Left colon (tissue), 2 donors: ENCODE results near the gene AMN. TPM values are rescaled to one million over a fixed set of nuclear protein-coding genes. Genes with fewer than 3 reads are reported as not detected.

Source experiments
- ATAC-seq: fragments of 200-7000 bp; cut with Tn5 transposase; one replicate; pipeline ENCODE4 v1.9.1; 2020; ENCODE audit warnings: mild to moderate bottlenecking, moderate library complexity
- DNase-seq, 2 donors: peaks; one replicate each; pipeline ENCODE4 v3.0.0-alpha.2; 2020
- intact Hi-C, 2 donors: fragments of 100-400 bp; cut with DNase I in 1 of 2; cut with micrococcal nuclease in 1 of 2; formaldehyde crosslinking; loops; one replicate each; pipeline versions ENCODE4 v1.11.2 to v1.14.0; 2022; cut with DNase I, micrococcal nuclease
- total RNA-seq, 2 donors: library from RNA; stranded (reverse); fragmentation: NEBNext Ultra II Directional; extraction: Animal tissue kit (Norgen Biotek cat#: 25700); gene quantifications; one replicate each; pipeline ENCODE4 v1.2.1, GENCODE V29; 2021
- donor health status: DM: no; HTN: no; CAD: no.
- donor health status: DM: yes; HTN: yes; CAD: no.

Gene AMN
- total RNA-seq, 2 donors from 2014 or later: 186 to 331 TPM

GRCh38 chr14:102951799-102952198 is 29.3 kb downstream of the AMN start:
- intact Hi-C loops: no loop called here
- no peak for ATAC-seq
- no peak for DNase-seq

DNA sequence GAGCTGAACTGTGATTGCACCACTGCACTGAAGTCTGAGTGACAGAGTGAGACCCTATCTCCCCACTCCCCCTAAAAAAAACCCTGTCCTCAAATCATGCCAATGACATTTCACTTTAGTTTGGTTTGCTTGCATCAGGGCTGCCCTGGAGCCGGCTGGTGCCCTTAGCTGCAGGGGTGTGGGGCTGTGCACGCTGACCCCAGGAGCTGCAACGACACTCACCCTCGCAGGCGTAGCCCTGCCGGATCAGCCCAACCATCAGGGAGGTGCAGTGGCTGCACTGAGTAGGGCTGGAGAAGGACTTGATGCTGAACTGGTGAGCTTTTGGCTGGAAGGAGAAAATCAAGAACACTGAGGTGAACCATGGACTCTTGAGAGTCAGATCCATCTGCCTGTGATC is 29.8 kb downstream of the AMN start:
- DNase-seq (no peak), ATAC-seq (no peak)
- intact Hi-C loops: no loop called here

DNA sequence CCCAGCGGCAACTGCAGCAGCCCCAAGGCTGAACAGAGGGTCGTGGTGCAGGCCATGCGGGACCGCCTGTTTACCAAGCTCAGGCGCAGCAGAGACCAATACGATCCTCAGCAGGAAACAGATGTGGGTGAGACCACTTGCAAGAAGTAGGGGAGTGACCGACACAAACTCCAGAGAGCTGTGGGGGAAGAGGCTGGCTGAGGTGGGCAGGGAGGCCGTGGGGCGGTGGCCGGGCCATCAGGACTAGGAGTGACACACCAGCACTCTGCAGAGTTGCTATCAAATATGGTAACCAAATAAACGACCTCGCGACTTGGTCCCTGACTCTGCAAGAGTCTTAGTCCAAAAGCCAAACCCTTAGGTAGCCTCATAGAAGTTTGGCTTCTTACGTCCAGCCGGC is 30.6 kb downstream of the AMN start:
- ATAC-seq (no peak), DNase-seq (no peak)
- intact Hi-C loops: no loop called here

DNA sequence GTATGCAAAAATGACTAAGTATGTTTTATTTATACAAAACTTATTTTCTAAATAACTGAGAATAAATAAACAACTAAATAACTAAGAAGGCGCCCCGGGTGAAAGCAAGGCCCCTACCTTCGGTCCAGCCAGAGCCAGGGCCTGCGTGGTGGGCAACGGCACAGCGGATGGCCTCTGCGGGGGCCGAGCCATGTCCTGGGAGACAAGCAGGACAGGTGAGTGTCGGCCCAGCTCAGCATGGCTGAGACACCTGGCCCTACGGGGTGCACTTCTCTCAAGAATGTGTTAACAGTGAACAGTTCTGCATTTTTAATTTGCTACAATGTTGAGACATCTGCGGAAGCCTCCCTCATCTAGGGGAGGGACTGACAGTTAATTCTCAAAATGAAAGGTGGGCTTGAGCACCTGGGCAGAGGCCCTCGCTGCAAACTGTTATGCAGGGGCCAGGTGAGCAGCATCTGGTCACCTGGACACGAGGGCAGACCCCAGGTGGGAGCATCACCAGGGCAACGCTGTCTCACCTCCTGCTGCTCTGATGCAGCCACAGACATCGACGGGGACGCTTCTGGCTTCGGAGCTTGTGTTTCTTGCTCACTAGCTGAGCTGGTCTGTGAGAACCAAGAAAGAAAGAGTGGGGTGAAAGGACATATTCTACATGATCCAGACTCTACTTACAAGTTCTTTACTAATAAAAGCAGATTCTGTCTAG is 31.8 kb downstream of the AMN start:
- ATAC-seq: no peak
- intact Hi-C loops: no loop called here
- no peak for DNase-seq

- DNase-seq (no peak), ATAC-seq (no peak)
- intact Hi-C loops: no loop called here
Observed at GRCh38 chr14:102955636-102956408, 33.4 kb downstream of the AMN start.

GRCh38 chr14:102957222-102957621 is 34.8 kb downstream of the AMN start:
- ATAC-seq: no peak
- DNase-seq: no peak
- intact Hi-C loops: no loop called here

GRCh38 chr14:102958461-102958860 is 36.0 kb downstream of the AMN start:
- DNase-seq (no peak), ATAC-seq (no peak)
- intact Hi-C loops: no loop called here

DNA sequence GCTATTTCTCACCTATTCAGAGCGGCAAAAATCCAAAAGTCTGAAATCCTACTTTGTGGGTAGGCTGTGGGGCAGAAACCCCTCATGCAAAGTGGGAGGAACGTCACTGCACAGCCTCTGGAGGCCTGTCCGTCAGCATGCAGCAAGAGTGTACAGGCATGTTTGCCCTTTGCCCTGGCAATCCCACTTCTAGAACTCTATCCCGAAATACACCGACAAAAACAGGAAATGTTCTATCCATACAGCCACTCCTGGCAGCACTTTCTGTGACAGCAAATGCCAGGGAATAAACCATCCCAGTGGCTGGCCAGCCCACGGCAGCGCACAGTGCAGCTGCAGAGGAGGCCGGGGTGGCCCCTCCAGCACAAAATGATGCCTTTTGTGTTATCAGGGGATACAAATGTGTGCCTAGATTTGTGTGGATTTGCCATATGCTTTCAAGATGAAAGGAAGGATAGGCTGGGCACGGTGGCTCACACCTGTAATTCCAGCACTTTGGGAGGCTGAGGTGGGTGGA is 39.7 kb downstream of the AMN start:
- intact Hi-C loops: no loop called here
- ATAC-seq: peak; percentile 78
- DNase-seq: no peak

GRCh38 chr14:102964152-102964730 is 41.8 kb downstream of the AMN start:
- DNase-seq: no peak
- no peak for ATAC-seq
- intact Hi-C loops: no loop called here

- intact Hi-C loops: no loop called here
- no peak for ATAC-seq
- DNase-seq: no peak
Observed at GRCh38 chr14:102965282-102965681, 42.8 kb downstream of the AMN start.

GRCh38 chr14:102965971-102966655 is 43.6 kb downstream of the AMN start:
- ATAC-seq (no peak), DNase-seq (no peak)
- intact Hi-C loops: no loop called here

DNA sequence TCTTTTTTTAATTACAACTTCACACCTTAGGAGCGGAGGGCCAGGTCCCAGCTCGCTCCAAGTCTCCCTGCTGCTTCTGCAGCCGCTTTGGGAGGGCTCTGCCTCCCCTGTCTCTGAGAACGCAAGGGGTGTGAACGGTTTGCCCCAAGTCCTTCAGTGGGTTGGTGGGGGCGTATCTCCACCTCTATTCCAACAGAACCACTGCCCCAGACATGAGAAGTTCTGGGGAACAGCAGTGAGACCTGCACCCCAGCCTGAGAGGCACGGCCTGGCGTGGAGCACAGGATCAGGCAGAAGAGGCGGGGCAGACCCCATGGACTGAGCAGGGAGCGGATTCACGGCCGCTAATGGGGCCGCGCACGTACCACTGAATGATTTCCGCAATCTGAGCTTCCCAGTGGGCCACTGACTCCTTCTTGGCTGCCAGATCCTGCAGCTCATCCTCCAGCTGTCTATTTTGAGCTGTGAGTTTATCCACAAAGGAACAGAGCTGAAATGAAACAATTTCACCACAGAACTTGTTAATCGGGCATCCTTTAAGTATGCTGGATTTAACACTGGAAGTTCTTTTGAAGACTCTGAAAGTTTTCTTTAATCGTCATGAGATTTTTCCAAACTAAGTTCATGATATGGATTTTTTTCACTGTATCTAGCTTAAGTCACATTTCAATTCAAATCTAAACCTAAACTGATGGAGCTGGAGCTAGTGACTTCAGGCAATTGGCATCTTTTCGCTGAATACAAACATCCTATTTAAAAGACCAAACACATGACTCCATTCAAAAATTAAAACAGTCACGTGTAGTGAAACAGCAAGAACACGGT is 44.4 kb downstream of the AMN start:
- no peak for DNase-seq
- intact Hi-C loops: no loop called here
- no peak for ATAC-seq

DNA sequence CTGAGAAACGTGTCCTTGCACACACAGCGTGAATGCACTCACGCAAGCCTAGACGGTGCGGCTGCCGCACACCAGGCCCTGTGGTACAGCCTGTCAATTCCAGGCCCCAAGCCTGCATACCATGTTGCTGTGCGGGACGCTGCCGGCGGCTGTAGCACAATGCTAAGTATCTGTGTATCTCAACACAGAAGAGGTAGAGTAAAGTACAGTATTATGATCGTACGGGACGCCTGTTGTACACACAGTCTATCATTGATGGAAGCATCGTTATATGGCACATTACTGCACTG is 45.0 kb downstream of the AMN start:
- no peak for DNase-seq
- ATAC-seq: no peak
- intact Hi-C loops: no loop called here

DNA sequence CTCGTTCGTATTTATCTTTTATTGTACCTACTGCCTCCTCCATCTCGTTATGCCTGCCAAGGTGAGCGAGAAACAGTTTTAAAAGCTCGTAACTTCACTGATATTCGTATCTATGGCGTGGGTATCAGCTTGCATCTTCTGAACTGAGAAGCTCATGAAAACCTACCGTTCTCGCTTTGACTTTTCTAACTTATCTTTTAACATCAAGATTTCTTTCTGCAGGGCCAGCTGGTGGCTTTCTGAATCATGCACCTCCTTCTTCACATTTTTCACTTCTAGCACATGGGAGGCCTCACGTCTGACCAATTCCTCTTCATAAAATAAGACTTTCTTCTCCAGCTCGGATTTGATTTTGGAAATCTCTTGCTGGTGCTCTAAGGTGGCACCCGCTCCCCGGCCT is 45.8 kb downstream of the AMN start:
- no peak for ATAC-seq
- intact Hi-C loops: no loop called here

GRCh38 chr14:102969060-102969791 is 46.8 kb downstream of the AMN start:
- no peak for ATAC-seq
- DNase-seq: no peak
- intact Hi-C loops: no loop called here

More for the DNA sequence above, 45.8 kb downstream of the AMN start:
- DNase-seq: no peak

GRCh38 chr14:102969901-102970300 is 47.4 kb downstream of the AMN start:
- intact Hi-C loops: no loop called here
- DNase-seq: no peak
- ATAC-seq: no peak

- DNase-seq (no peak), ATAC-seq (no peak)
- intact Hi-C loops: no loop called here
Observed at GRCh38 chr14:102970496-102970895, 48.0 kb downstream of the AMN start.

DNA sequence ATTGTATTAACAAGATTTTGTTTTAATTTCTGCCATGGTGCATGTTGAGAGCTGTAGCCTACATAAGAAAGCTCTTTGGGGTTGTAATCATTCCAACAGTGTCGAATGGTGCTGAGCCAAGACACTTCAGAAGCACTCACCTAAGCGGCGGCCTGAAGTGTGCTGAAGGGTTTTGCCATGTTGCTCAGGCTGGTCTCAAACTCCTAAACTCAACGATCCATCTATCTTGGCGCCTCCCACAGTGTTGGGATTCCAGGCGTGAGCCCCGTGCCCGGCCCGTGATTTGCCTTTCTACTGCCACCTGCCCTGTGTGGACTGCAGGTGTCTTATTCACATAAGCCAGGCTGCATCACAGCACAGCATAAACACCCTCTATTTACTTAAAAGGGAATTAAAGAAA is 48.9 kb downstream of the AMN start:
- DNase-seq (no peak), ATAC-seq (no peak)
- intact Hi-C loops: no loop called here
